GM12878 (cell line): ENCODE measurements around the gene CENPF. TPM values are rescaled to one million over a fixed set of nuclear protein-coding genes. Genes with fewer than 3 reads are reported as not detected.

Source experiments
- ATAC-seq: fragments of 200-7000 bp; cut with Tn5 transposase; 3 replicates; pipeline ENCODE4 v1.9.1; 2020; ENCODE audit warnings: mild to moderate bottlenecking, moderate library complexity
- BruUV-seq: library from RNA; stranded (reverse); fragments of 400-500 nt; replicated peaks from 2 replicates; lab custom pipeline; 2021; lab: Mats Ljungman, UMichigan
- CTCF ChIA-PET: fragments of 300-600 bp; sonication (Branson Sonifier 250); formaldehyde crosslinking; extraction: SDS; loops from one replicate; lab custom pipeline; 2021; ENCODE audit warnings: inconsistent platforms; lab: Yijun Ruan, JAX
- POLR2A ChIA-PET: fragments of 350-600 bp; formaldehyde crosslinking; extraction: SDS; loops from one replicate; lab custom pipeline; 2021; ENCODE audit warnings: inconsistent platforms; lab: Charles Lee
- RAD21 ChIA-PET: fragments of 300-600 bp; sonication (Branson Sonifier 250); formaldehyde crosslinking; loops from one replicate; lab custom pipeline; 2023; ENCODE audit warnings: antibody characterized with exemption; ENCODE audit not compliant: unreplicated experiment; lab: Charles Lee
- SMC1A ChIA-PET: fragments of 300-600 bp; sonication (Branson Sonifier 250); formaldehyde crosslinking; loops from one replicate; lab custom pipeline; 2023; ENCODE audit not compliant: unreplicated experiment, uncharacterized antibody; lab: Charles Lee
- DNase-seq: peaks from one replicate; pipeline ENCODE4 v3.0.0-alpha.2; 2011; ENCODE audit warnings: low read depth, low spot score
- FAIRE-seq: peaks from 3 replicates; lab custom pipeline; 2011; peaks lifted over from hg19 to GRCh38; lab: Jason Lieb, UNC
- H2AFZ ChIP-seq: 2 replicates; pipeline ENCODE4 v1.6.0; 2011; ENCODE audit warnings: low read depth, low read length, control low read depth; ENCODE audit not compliant: control insufficient read depth
- H3K27ac ChIP-seq: 2 replicates; pipeline ENCODE4 v1.5.1; 2011; ENCODE audit warnings: control low read depth; ENCODE audit not compliant: control insufficient read depth, insufficient read depth
- H3K27me3 ChIP-seq, 2 experiments: replicated peaks in 1 of 2; 2 replicates each; pipeline versions ENCODE4 v1.6.0 to v1.6.1; 2011; ENCODE audit warnings: low read length in 1 of 2; ENCODE audit not compliant: control insufficient read depth in 2 of 2, insufficient read depth in 2 of 2
- H3K36me3 ChIP-seq, 2 experiments: 2 replicates each; pipeline ENCODE4 v1.5.1; 2011; ENCODE audit warnings: low read length in 1 of 2; ENCODE audit not compliant: control insufficient read depth in 2 of 2, insufficient read depth in 2 of 2
- H3K4me1 ChIP-seq: 2 replicates; pipeline ENCODE4 v1.6.1; 2011; ENCODE audit warnings: mild to moderate bottlenecking, low read length, moderate library complexity, mixed read lengths; ENCODE audit not compliant: control insufficient read depth, insufficient read depth
- H3K4me2 ChIP-seq: 2 replicates; pipeline ENCODE4 v1.6.0; 2011; ENCODE audit warnings: control low read depth; ENCODE audit not compliant: control insufficient read depth, insufficient read depth
- H3K4me3 ChIP-seq: fragments of 200-600 bp; sonication (generic); 2 replicates; pipeline ENCODE4 v1.5.1; 2016
- H3K79me2 ChIP-seq: 2 replicates; pipeline ENCODE4 v1.6.0; 2011; ENCODE audit warnings: low read length; ENCODE audit not compliant: control insufficient read depth, insufficient read depth
- H3K9ac ChIP-seq: 2 replicates; pipeline ENCODE4 v1.8.0; 2011; ENCODE audit warnings: low read length, control low read depth, mixed read lengths; ENCODE audit not compliant: control insufficient read depth, insufficient read depth
- H3K9me3 ChIP-seq: replicated peaks from 3 replicates; pipeline ENCODE4 v1.5.1; 2011; ENCODE audit warnings: mild to moderate bottlenecking, low read length; ENCODE audit not compliant: control insufficient read depth, insufficient read depth
- H4K20me1 ChIP-seq: 2 replicates; pipeline ENCODE4 v1.6.0; 2011; ENCODE audit not compliant: control insufficient read depth, insufficient read depth
- CHD1 ChIP-seq: IDR thresholded peaks from 2 replicates; pipeline ENCODE4 v1.6.1; 2012; ENCODE audit warnings: low read depth, low read length, improper control_type of control experiment
- IKZF1 ChIP-seq: fragments of 450-650 bp; conservative IDR thresholded peaks from 2 replicates; pipeline ENCODE4 v1.6.1; 2017; ENCODE audit warnings: antibody characterized with exemption, mild to moderate bottlenecking
- IKZF2 ChIP-seq, 2 experiments: fragments of 450-650 bp; IDR thresholded peaks; 2 replicates each; pipeline ENCODE4 v1.6.1; 2017; ENCODE audit warnings: mild to moderate bottlenecking in 2 of 2, moderate library complexity in 2 of 2
- MEF2B ChIP-seq: fragments of 450-650 bp; IDR thresholded peaks from 2 replicates; pipeline ENCODE4 v1.6.1; 2018; ENCODE audit warnings: mild to moderate bottlenecking, moderate library complexity; ENCODE audit not compliant: partially characterized antibody, poor library complexity, severe bottlenecking
- MTA3 ChIP-seq: IDR thresholded peaks from 2 replicates; pipeline ENCODE4 v1.6.1; 2012; ENCODE audit warnings: low read length, inconsistent platforms, borderline replicate concordance
- POLR2AphosphoS2 ChIP-seq: IDR thresholded peaks from 2 replicates; pipeline ENCODE4 v1.6.1; 2011; ENCODE audit warnings: low read depth, mild to moderate bottlenecking, low read length, improper control_type of control experiment, moderate library complexity
- ZNF622 ChIP-seq: fragments of 450-650 bp; IDR thresholded peaks from 2 replicates; pipeline ENCODE4 v1.6.1; 2017; ENCODE audit warnings: mild to moderate bottlenecking, inconsistent platforms
- WGBS: methylation state at CpG from one replicate; pipeline ENCODE4 v1.1.6; 2016; ENCODE audit warnings: low lambda C conversion rate; ENCODE audit not compliant: insufficient replicate concordance, insufficient coverage; ENCODE audit errors: missing lambda C conversion rate; 5-methylcytosine and 5-hydroxymethylcytosine counted together
- in situ Hi-C: fragments of 300-500 bp; cut with MboI; formaldehyde crosslinking; loops from 9 replicates; pipeline ENCODE4 v1.14.3; 2018; ENCODE audit warnings: mixed read lengths
- intact Hi-C: fragments of 100-400 bp; cut with micrococcal nuclease; formaldehyde crosslinking; loops from one replicate; pipeline ENCODE4 v1.14.2; 2022; ENCODE audit not compliant: unreplicated experiment
- polyA plus RNA-seq, 11 experiments: library from polyadenylated mRNA; depleted of rRNA in 4 of 11; unstranded in 6 of 11; stranded (reverse) in 5 of 11; fragments of >200 nt; fragmentation: Nextera tagmentation in 4 of 11; fragmentation: Illumina TruSeq in 1 of 11; extraction: Ambion mirVana in 4 of 11; extraction: Trizol in 1 of 11; gene quantifications; 1 replicate in 1 of 11; 2 replicates in 10 of 11; pipeline versions ENCODE4 v1.2.1 to v1.2.3, GENCODE V29; 2011 to 2016; ENCODE audit warnings: inconsistent platforms in 2 of 11, missing spikeins in 2 of 11, low read depth in 1 of 11
- total RNA-seq, 4 experiments: library from RNA; depleted of rRNA in 3 of 4; stranded (reverse); fragments of >200 nt in 3 of 4; fragmentation: Illumina TruSeq in 1 of 4; extraction: Trizol in 1 of 4; gene quantifications; 2 replicates each; pipeline versions ENCODE4 v1.2.1 to v1.2.3, GENCODE V29; 2013 to 2021
- TF ChIP-seq, protein P1 (sequence below): fragments of 450-650 bp; IDR thresholded peaks from 2 replicates; pipeline ENCODE4 v1.6.1; 2018; ENCODE audit warnings: mild to moderate bottlenecking, low read depth, moderate library complexity; ENCODE audit not compliant: partially characterized antibody
- TF ChIP-seq, protein P2 (sequence below): IDR thresholded peaks from 2 replicates; pipeline ENCODE4 v1.6.1; 2012; ENCODE audit warnings: mild to moderate bottlenecking, low read depth, low read length
- TF ChIP-seq, protein P3 (sequence below): fragments of 450-650 bp; IDR thresholded peaks from 2 replicates; pipeline ENCODE4 v1.6.1; 2016; ENCODE audit warnings: mild to moderate bottlenecking

The CENPF gene
- total and polyA plus RNA-seq, 10 of the 15 experiments (the other 5 are each of a cell fraction or from before 2014, with no cell fraction given) = 26.0 to 132 (median 70.5) TPM

DNA sequence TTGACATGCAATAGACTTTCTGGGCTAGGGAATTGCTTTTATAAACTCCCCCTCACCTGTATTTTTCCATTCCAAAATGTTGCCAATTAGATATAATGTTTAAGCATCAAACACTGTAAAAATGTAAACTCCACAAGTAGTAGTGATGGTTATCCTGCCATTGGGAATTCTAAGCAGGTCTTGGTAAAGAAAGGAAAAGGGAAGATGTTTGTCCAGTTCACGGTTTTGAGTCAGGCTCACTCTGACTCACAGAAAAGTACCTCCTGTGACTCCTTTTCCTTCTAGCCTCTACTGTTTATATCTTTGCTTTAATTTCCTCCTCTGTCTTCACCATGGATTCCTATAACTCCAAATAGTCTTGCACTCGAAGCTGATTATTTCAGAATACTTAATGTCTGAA is 32.6 kb upstream of the CENPF start:
- intact Hi-C loops (no loop called here), in situ Hi-C loops (no loop called here)
- no peak for TF ChIP-seq MTA3
- TF ChIP-seq IKZF2 (IDR thresholded peaks at IDR 0.05) = peak; percentile 53 to 56; a peak in 3 of 4 replicates
- TF ChIP-seq IKZF1 = peak; percentile 41; the same call in 1 of the 2 replicates
- Histone ChIP-seq H3K27ac (no peak overlapping the region), H3K4me2 (no peak overlapping the region), H3K4me1 (no peaks in the 10 kb centered on the region), H3K79me2 (no peaks in the 10 kb centered on the region), H3K9me3 (no peaks in the 10 kb centered on the region), H3K9ac (no peak overlapping the region), H4K20me1 (no peaks in the 10 kb centered on the region), H3K27me3 (no peaks in the 10 kb centered on the region), H2AFZ (no peak overlapping the region), H3K4me3 (no peak overlapping the region), H3K36me3 (no peaks in the 10 kb centered on the region)
- no TSS peak for BruUV-seq
- FAIRE-seq = no peak
- CTCF ChIA-PET = interaction anchor here (2.5 kb wide), 1 partner anchor 239 kb away, joined by 9 read pairs; no protein-coding TSS in a partner anchor
- RAD21 ChIA-PET = no interaction called here
- SMC1A ChIA-PET = no interaction called here
- DNase-seq = no peak
- POLR2A ChIA-PET = no interaction called here
- ATAC-seq = 0 out of 3 replicates have a peak, but pooled peaks have one; percentile 10
- WGBS = 0% methylated on average over 2 of the region's 2 CpGs

DNA sequence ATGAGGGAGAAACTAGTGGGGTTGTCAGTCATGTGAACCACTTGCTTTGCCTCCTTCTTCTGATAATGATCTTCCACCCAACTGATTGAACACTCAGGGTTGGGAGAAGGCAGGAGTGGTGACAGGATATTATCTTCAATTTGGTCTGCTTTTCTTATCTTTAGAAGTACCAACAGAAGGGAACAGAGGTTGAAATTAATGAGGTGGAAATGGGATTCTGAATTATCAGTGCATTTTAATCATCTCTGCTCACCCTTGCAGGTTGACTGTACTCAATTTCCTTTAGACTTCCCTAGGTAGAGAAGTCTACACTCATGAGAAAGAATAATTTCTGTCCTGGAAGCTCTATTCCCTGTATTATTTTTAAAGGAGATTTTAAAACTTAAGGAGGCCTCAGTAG is 31.7 kb upstream of the CENPF start:
- H4K20me1 ChIP-seq = no peaks in the 10 kb centered on the region
- H3K4me3 ChIP-seq = no peak overlapping the region
- H3K27me3 ChIP-seq = no peaks in the 10 kb centered on the region
- H3K36me3 ChIP-seq = no peaks in the 10 kb centered on the region
- H3K27ac ChIP-seq = no peak overlapping the region
- intact Hi-C loops (no loop called here), in situ Hi-C loops (no loop called here)
- no peaks in the 10 kb centered on the region for H3K4me1 ChIP-seq
- ATAC-seq = no peak
- no peak for FAIRE-seq
- ChIA-PET CTCF (interaction anchor here (0.7 to 2.5 kb wide), 2 partner anchors 182 to 239 kb away, joined by 4 to 9 read pairs; no protein-coding TSS in a partner anchor), POLR2A (no interaction called here), RAD21 (interaction anchor here (0.5 to 0.6 kb wide), 2 partner anchors 18 to 267 kb away, joined by 3 to 4 read pairs; no protein-coding TSS in a partner anchor), SMC1A (interaction anchor here (0.8 to 4.1 kb wide), 5 partner anchors 10 to 167 kb away, joined by 3 to 29 read pairs (median 3); no protein-coding TSS in a partner anchor)
- no TSS peak for BruUV-seq
- H3K9me3 ChIP-seq = peaks cover 1% of the 10 kb centered on the region; the same call in 1 of the 3 replicates
- no peaks in the 10 kb centered on the region for H3K79me2 ChIP-seq
- DNase-seq = no peak
- H2AFZ ChIP-seq = no peak overlapping the region
- H3K9ac ChIP-seq = no peak overlapping the region
- no peak overlapping the region for H3K4me2 ChIP-seq
- TF ChIP-seq, protein P1, sequence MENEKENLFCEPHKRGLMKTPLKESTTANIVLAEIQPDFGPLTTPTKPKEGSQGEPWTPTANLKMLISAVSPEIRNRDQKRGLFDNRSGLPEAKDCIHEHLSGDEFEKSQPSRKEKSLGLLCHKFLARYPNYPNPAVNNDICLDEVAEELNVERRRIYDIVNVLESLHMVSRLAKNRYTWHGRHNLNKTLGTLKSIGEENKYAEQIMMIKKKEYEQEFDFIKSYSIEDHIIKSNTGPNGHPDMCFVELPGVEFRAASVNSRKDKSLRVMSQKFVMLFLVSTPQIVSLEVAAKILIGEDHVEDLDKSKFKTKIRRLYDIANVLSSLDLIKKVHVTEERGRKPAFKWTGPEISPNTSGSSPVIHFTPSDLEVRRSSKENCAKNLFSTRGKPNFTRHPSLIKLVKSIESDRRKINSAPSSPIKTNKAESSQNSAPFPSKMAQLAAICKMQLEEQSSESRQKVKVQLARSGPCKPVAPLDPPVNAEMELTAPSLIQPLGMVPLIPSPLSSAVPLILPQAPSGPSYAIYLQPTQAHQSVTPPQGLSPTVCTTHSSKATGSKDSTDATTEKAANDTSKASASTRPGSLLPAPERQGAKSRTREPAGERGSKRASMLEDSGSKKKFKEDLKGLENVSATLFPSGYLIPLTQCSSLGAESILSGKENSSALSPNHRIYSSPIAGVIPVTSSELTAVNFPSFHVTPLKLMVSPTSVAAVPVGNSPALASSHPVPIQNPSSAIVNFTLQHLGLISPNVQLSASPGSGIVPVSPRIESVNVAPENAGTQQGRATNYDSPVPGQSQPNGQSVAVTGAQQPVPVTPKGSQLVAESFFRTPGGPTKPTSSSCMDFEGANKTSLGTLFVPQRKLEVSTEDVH = no peak
- TF ChIP-seq CHD1 (no peak), ZNF622 (no peak), MEF2B (no peak), POLR2AphosphoS2 (no peak)
- TF ChIP-seq, protein P2, sequence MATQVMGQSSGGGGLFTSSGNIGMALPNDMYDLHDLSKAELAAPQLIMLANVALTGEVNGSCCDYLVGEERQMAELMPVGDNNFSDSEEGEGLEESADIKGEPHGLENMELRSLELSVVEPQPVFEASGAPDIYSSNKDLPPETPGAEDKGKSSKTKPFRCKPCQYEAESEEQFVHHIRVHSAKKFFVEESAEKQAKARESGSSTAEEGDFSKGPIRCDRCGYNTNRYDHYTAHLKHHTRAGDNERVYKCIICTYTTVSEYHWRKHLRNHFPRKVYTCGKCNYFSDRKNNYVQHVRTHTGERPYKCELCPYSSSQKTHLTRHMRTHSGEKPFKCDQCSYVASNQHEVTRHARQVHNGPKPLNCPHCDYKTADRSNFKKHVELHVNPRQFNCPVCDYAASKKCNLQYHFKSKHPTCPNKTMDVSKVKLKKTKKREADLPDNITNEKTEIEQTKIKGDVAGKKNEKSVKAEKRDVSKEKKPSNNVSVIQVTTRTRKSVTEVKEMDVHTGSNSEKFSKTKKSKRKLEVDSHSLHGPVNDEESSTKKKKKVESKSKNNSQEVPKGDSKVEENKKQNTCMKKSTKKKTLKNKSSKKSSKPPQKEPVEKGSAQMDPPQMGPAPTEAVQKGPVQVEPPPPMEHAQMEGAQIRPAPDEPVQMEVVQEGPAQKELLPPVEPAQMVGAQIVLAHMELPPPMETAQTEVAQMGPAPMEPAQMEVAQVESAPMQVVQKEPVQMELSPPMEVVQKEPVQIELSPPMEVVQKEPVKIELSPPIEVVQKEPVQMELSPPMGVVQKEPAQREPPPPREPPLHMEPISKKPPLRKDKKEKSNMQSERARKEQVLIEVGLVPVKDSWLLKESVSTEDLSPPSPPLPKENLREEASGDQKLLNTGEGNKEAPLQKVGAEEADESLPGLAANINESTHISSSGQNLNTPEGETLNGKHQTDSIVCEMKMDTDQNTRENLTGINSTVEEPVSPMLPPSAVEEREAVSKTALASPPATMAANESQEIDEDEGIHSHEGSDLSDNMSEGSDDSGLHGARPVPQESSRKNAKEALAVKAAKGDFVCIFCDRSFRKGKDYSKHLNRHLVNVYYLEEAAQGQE = no peak
- TF ChIP-seq, protein P3, sequence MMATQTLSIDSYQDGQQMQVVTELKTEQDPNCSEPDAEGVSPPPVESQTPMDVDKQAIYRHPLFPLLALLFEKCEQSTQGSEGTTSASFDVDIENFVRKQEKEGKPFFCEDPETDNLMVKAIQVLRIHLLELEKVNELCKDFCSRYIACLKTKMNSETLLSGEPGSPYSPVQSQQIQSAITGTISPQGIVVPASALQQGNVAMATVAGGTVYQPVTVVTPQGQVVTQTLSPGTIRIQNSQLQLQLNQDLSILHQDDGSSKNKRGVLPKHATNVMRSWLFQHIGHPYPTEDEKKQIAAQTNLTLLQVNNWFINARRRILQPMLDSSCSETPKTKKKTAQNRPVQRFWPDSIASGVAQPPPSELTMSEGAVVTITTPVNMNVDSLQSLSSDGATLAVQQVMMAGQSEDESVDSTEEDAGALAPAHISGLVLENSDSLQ = no peak
